Measurements from ENCODE around the gene BCL11B.

Gene BCL11B

GRCh38 chr14:99318959-99319295, 46.9 kb upstream of the BCL11B start:
- Histone ChIP-seq H3K79me2 (ENCODE audit: insufficient read depth, low read depth) (no peaks in the 10 kb centered on the region), H3K36me3 (ENCODE audit: insufficient read depth) (no peaks in the 10 kb centered on the region), H3K4me1 (ENCODE audit: low read depth, poor library complexity, severe bottlenecking) (peaks cover 7% of the 10 kb centered on the region), H4K20me1 (ENCODE audit: insufficient read depth) (no peaks in the 10 kb centered on the region), H3K27ac (no peak overlapping the region), H2AFZ (ENCODE audit: low read depth) (no peak overlapping the region), H3K4me2 (no peak overlapping the region), H3K27me3 (ENCODE audit: insufficient read depth, low read depth) (no peaks in the 10 kb centered on the region), H3K9ac (no peak overlapping the region), H3K4me3 (IDR thresholded peaks at IDR 0.05; ENCODE audit: insufficient read depth, low read depth, low read length) (no peak overlapping the region)
- TF ChIP-seq CTCF (conservative IDR thresholded peaks at IDR 0.05; ENCODE audit: low read depth, low read length) = no peak

GRCh38 chr14:99318091-99318958, 46.3 kb upstream of the BCL11B start:
- Histone ChIP-seq H3K27ac (no peak overlapping the region), H4K20me1 (ENCODE audit: insufficient read depth) (no peaks in the 10 kb centered on the region), H3K27me3 (ENCODE audit: insufficient read depth, low read depth) (no peaks in the 10 kb centered on the region), H3K79me2 (ENCODE audit: insufficient read depth, low read depth) (no peaks in the 10 kb centered on the region), H2AFZ (ENCODE audit: low read depth) (no peak overlapping the region), H3K4me2 (no peak overlapping the region), H3K36me3 (ENCODE audit: insufficient read depth) (no peaks in the 10 kb centered on the region), H3K9ac (no peak overlapping the region), H3K4me1 (ENCODE audit: low read depth, poor library complexity, severe bottlenecking) (peaks cover 7% of the 10 kb centered on the region), H3K4me3 (IDR thresholded peaks at IDR 0.05; ENCODE audit: insufficient read depth, low read depth, low read length) (no peak overlapping the region)
- no peak for TF ChIP-seq CTCF (conservative IDR thresholded peaks at IDR 0.05; ENCODE audit: low read depth, low read length)

GRCh38 chr14:99317231-99318090, 45.5 kb upstream of the BCL11B start:
- H2AFZ ChIP-seq (ENCODE audit: low read depth) = no peak overlapping the region
- H3K4me3 ChIP-seq (IDR thresholded peaks at IDR 0.05; ENCODE audit: insufficient read depth, low read depth, low read length) = no peak overlapping the region
- H3K4me2 ChIP-seq = no peak overlapping the region
- no peak overlapping the region for H3K27ac ChIP-seq
- TF ChIP-seq CTCF (conservative IDR thresholded peaks at IDR 0.05; ENCODE audit: low read depth, low read length) = no peak
- H3K79me2 ChIP-seq (ENCODE audit: insufficient read depth, low read depth) = no peaks in the 10 kb centered on the region
- peaks cover 7% of the 10 kb centered on the region for H3K4me1 ChIP-seq (ENCODE audit: low read depth, poor library complexity, severe bottlenecking)
- no peaks in the 10 kb centered on the region for H3K27me3 ChIP-seq (ENCODE audit: insufficient read depth, low read depth)
- H3K36me3 ChIP-seq (ENCODE audit: insufficient read depth) = no peaks in the 10 kb centered on the region
- H3K9ac ChIP-seq = no peak overlapping the region
- H4K20me1 ChIP-seq (ENCODE audit: insufficient read depth) = no peaks in the 10 kb centered on the region

- Histone ChIP-seq H3K4me1 (ENCODE audit: low read depth, poor library complexity, severe bottlenecking) (peaks cover 7% of the 10 kb centered on the region), H3K27me3 (ENCODE audit: insufficient read depth, low read depth) (no peaks in the 10 kb centered on the region), H3K9ac (no peak overlapping the region), H3K79me2 (ENCODE audit: insufficient read depth, low read depth) (no peaks in the 10 kb centered on the region), H3K4me3 (IDR thresholded peaks at IDR 0.05; ENCODE audit: insufficient read depth, low read depth, low read length) (no peak overlapping the region), H3K36me3 (ENCODE audit: insufficient read depth) (no peaks in the 10 kb centered on the region), H4K20me1 (ENCODE audit: insufficient read depth) (no peaks in the 10 kb centered on the region), H2AFZ (ENCODE audit: low read depth) (no peak overlapping the region), H3K27ac (no peak overlapping the region), H3K4me2 (no peak overlapping the region)
- no peak for TF ChIP-seq CTCF (conservative IDR thresholded peaks at IDR 0.05; ENCODE audit: low read depth, low read length)
Measured at GRCh38 chr14:99316281-99317163, 44.5 kb upstream of the BCL11B start.

Data from KMS-11 (cell line).